ENCODE data around the gene ARFGEF2.
"Not testable (repeated sequence)": the region's sequence is repeated elsewhere in the genome, so short reads cannot be mapped to it uniquely, and the experiment has no call there.

The ARFGEF2 gene

DNA sequence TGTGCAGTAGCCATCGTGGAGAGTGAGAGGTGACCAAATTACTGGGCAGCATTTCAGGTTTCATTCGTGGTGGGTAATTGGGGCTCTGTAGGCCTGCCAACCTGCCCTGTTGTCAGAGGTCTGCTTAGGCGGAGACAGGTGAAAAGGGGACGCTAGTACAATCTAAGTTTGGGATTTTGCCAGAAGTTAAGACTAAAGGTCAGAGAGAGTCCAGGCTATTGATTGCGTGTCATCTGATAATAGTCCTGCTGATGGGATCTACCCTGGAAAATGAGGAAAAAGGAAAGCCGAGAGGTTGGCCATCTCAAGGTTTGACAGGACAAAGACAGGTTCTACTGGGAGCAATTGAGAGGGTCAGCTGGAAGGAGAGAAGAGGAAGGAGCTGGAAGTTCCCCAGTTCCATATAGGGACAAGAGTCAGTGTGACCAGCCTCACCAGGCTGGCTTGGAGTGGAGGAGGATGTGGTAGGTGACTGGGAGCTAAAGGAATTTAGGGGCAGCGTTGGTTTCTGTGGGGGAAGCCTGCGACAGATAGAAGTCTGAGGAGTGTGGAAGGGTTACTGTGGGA lies 10.9 kb downstream of the ARFGEF2 start:
- peaks cover 22% of the 10 kb centered on the region for H3K4me1 ChIP-seq (ENCODE audit: control insufficient read depth, insufficient read depth, low read length)
- no peak overlapping the region for H3K9ac ChIP-seq (ENCODE audit: low read depth, low read length)
- no peaks in the 10 kb centered on the region for H3K36me3 ChIP-seq (ENCODE audit: insufficient read depth, low read length)
- peak overlapping the region; percentile 41 for H3K4me2 ChIP-seq (ENCODE audit: low read length)
- no peaks in the 10 kb centered on the region for H3K27me3 ChIP-seq (ENCODE audit: control insufficient read depth, insufficient read depth, low read length)
- no peak overlapping the region for H3K4me3 ChIP-seq (ENCODE audit: low read length)
- no peaks in the 10 kb centered on the region for H3K9me3 ChIP-seq (replicated peaks; ENCODE audit: low read length)

DNA sequence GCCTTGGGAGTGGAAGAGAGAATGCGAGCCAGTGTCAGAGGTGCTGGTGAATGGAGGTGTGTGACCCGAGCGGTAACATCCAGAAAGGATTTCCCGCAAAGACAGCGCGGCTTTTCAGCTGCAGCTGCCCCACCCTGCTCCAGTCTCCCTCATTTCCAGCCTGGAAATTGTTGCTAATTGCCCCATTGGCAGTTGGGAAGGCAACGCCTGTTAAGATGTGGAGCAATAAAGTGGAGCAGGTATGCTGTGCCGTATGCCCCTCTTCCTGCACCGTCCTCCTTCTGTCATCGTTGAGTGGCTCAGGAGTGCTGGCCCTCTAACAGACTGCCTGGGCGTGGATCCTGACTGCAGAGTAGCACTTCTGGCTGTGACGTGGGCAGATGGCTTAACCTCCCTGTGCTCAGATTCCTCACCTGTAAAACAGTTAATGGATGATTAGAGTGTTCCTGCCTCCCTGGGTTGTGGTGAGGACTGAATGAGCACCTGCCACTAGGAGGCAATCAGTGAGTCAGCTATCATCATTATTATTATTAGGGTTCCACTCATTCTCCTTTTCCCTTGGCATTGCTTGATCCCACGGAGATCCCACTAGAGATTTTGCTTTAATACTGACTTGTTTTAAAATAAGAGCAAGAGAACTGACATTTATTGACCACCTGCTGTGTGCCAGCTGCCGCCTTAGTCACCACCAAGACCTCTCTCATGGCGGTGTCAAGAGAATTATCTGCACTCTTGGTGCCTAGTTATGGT lies 11.7 kb downstream of the ARFGEF2 start:
- Histone ChIP-seq H3K9me3 (replicated peaks; ENCODE audit: low read length) (no peaks in the 10 kb centered on the region), H3K27me3 (ENCODE audit: control insufficient read depth, insufficient read depth, low read length) (no peaks in the 10 kb centered on the region), H3K4me1 (ENCODE audit: control insufficient read depth, insufficient read depth, low read length) (peaks cover 22% of the 10 kb centered on the region), H3K9ac (ENCODE audit: low read depth, low read length) (no peak overlapping the region), H3K4me3 (ENCODE audit: low read length) (no peak overlapping the region), H3K36me3 (ENCODE audit: insufficient read depth, low read length) (no peaks in the 10 kb centered on the region), H3K4me2 (ENCODE audit: low read length) (peak overlapping the region; percentile 7)

- H3K36me3 ChIP-seq (ENCODE audit: insufficient read depth, low read length); H3K9ac ChIP-seq (ENCODE audit: low read depth, low read length); H3K4me3 ChIP-seq (ENCODE audit: low read length); H3K9me3 ChIP-seq (replicated peaks; ENCODE audit: low read length); H3K27me3 ChIP-seq (ENCODE audit: control insufficient read depth, insufficient read depth, low read length); H3K4me2 ChIP-seq (ENCODE audit: low read length): not testable (repeated sequence)
- peaks cover 18% of the 10 kb centered on the region for H3K4me1 ChIP-seq (ENCODE audit: control insufficient read depth, insufficient read depth, low read length)
Measured at GRCh38 chr20:48934273-48934877, 12.9 kb downstream of the ARFGEF2 start.

- not testable (repeated sequence) for H3K27me3 ChIP-seq (ENCODE audit: control insufficient read depth, insufficient read depth, low read length); H3K9me3 ChIP-seq (replicated peaks; ENCODE audit: low read length); H3K4me2 ChIP-seq (ENCODE audit: low read length); H3K4me3 ChIP-seq (ENCODE audit: low read length); H3K9ac ChIP-seq (ENCODE audit: low read depth, low read length); H3K36me3 ChIP-seq (ENCODE audit: insufficient read depth, low read length)
- H3K4me1 ChIP-seq (ENCODE audit: control insufficient read depth, insufficient read depth, low read length) = peaks cover 16% of the 10 kb centered on the region
Measured at GRCh38 chr20:48934966-48935365, 13.5 kb downstream of the ARFGEF2 start.

GRCh38 chr20:48936178-48936577 lies 14.7 kb downstream of the ARFGEF2 start:
- peaks cover 16% of the 10 kb centered on the region for H3K4me1 ChIP-seq (ENCODE audit: control insufficient read depth, insufficient read depth, low read length)
- not testable (repeated sequence) for H3K9me3 ChIP-seq (replicated peaks; ENCODE audit: low read length); H3K4me3 ChIP-seq (ENCODE audit: low read length); H3K9ac ChIP-seq (ENCODE audit: low read depth, low read length); H3K4me2 ChIP-seq (ENCODE audit: low read length); H3K27me3 ChIP-seq (ENCODE audit: control insufficient read depth, insufficient read depth, low read length); H3K36me3 ChIP-seq (ENCODE audit: insufficient read depth, low read length)

DNA sequence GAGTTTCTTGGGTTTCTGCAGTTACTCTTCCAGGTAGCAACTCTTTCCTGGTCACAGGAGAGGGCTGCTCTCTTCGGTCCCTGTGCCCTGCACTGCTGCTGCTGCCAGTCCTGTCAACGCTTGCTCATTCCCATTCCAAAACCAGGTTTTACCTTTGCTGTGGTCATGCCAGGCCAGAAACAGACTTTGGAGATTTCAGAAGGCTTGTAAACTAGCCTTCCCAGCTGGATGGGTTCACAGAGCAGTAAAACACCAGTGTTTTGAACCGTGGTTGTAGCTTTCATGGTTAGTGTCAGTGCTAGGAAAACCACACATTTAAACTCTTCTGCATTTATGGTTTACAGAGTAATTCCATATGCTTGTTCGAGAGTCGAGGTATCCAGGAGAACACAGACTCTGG lies 16.2 kb downstream of the ARFGEF2 start:
- H3K9me3 ChIP-seq (replicated peaks; ENCODE audit: low read length) = no peaks in the 10 kb centered on the region
- no peak overlapping the region for H3K9ac ChIP-seq (ENCODE audit: low read depth, low read length)
- H3K4me2 ChIP-seq (ENCODE audit: low read length) = no peak overlapping the region
- H3K27me3 ChIP-seq (ENCODE audit: control insufficient read depth, insufficient read depth, low read length) = no peaks in the 10 kb centered on the region
- peaks cover 7% of the 10 kb centered on the region for H3K4me1 ChIP-seq (ENCODE audit: control insufficient read depth, insufficient read depth, low read length)
- H3K4me3 ChIP-seq (ENCODE audit: low read length) = no peak overlapping the region
- peaks cover 1% of the 10 kb centered on the region for H3K36me3 ChIP-seq (ENCODE audit: insufficient read depth, low read length)

DNA sequence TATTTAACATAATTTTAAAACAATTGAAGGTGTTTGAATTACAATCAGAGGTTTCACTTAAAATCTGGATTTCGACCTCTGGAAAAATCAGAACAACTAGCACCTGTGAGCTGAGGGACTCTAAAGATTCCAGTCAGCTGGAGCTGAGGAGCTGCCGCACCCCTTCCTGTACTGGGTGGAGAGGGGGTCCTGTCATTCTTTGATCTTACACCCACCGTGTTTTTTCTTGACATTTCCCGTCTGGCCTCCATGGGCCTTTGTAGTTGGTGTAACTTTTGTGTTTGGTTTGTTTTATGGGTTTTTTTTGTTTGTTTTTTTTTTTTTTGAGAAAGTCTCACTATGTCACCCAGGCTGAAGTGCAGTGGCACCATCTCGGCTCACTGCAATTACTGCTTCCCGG lies 17.2 kb downstream of the ARFGEF2 start:
- no peaks in the 10 kb centered on the region for H3K4me1 ChIP-seq (ENCODE audit: control insufficient read depth, insufficient read depth, low read length)
- H3K9me3 ChIP-seq (replicated peaks; ENCODE audit: low read length) = no peaks in the 10 kb centered on the region
- no peaks in the 10 kb centered on the region for H3K27me3 ChIP-seq (ENCODE audit: control insufficient read depth, insufficient read depth, low read length)

GRCh38 chr20:48940170-48940569 lies 18.7 kb downstream of the ARFGEF2 start:
- H3K9me3 ChIP-seq (replicated peaks; ENCODE audit: low read length) = no peaks in the 10 kb centered on the region
- H3K36me3 ChIP-seq (ENCODE audit: insufficient read depth, low read length) = peaks cover 21% of the 10 kb centered on the region
- H3K4me3 ChIP-seq (ENCODE audit: low read length) = no peak overlapping the region
- no peak overlapping the region for H3K4me2 ChIP-seq (ENCODE audit: low read length)
- H3K27me3 ChIP-seq (ENCODE audit: control insufficient read depth, insufficient read depth, low read length) = no peaks in the 10 kb centered on the region
- H3K4me1 ChIP-seq (ENCODE audit: control insufficient read depth, insufficient read depth, low read length) = no peaks in the 10 kb centered on the region
- no peak overlapping the region for H3K9ac ChIP-seq (ENCODE audit: low read depth, low read length)

More for the DNA sequence above, 17.2 kb downstream of the ARFGEF2 start:
- no peak overlapping the region for H3K4me3 ChIP-seq (ENCODE audit: low read length)
- no peak overlapping the region for H3K4me2 ChIP-seq (ENCODE audit: low read length)
- H3K9ac ChIP-seq (ENCODE audit: low read depth, low read length) = no peak overlapping the region
- H3K36me3 ChIP-seq (ENCODE audit: insufficient read depth, low read length) = peaks cover 11% of the 10 kb centered on the region

GRCh38 chr20:48941467-48941866 lies 20.0 kb downstream of the ARFGEF2 start:
- Histone ChIP-seq H3K4me2 (ENCODE audit: low read length) (no peak overlapping the region), H3K4me1 (ENCODE audit: control insufficient read depth, insufficient read depth, low read length) (no peaks in the 10 kb centered on the region), H3K36me3 (ENCODE audit: insufficient read depth, low read length) (peaks cover 24% of the 10 kb centered on the region), H3K4me3 (ENCODE audit: low read length) (no peak overlapping the region), H3K9me3 (replicated peaks; ENCODE audit: low read length) (no peaks in the 10 kb centered on the region), H3K27me3 (ENCODE audit: control insufficient read depth, insufficient read depth, low read length) (no peaks in the 10 kb centered on the region), H3K9ac (ENCODE audit: low read depth, low read length) (no peak overlapping the region)

GRCh38 chr20:48942730-48943129 lies 21.2 kb downstream of the ARFGEF2 start:
- no peaks in the 10 kb centered on the region for H3K4me1 ChIP-seq (ENCODE audit: control insufficient read depth, insufficient read depth, low read length)
- no peak overlapping the region for H3K9ac ChIP-seq (ENCODE audit: low read depth, low read length)
- H3K4me2 ChIP-seq (ENCODE audit: low read length) = no peak overlapping the region
- no peaks in the 10 kb centered on the region for H3K27me3 ChIP-seq (ENCODE audit: control insufficient read depth, insufficient read depth, low read length)
- H3K9me3 ChIP-seq (replicated peaks; ENCODE audit: low read length) = no peaks in the 10 kb centered on the region
- peaks cover 24% of the 10 kb centered on the region for H3K36me3 ChIP-seq (ENCODE audit: insufficient read depth, low read length)
- no peak overlapping the region for H3K4me3 ChIP-seq (ENCODE audit: low read length)

- no peak overlapping the region for H3K9ac ChIP-seq (ENCODE audit: low read depth, low read length)
- no peaks in the 10 kb centered on the region for H3K4me1 ChIP-seq (ENCODE audit: control insufficient read depth, insufficient read depth, low read length)
- no peak overlapping the region for H3K4me3 ChIP-seq (ENCODE audit: low read length)
- no peaks in the 10 kb centered on the region for H3K27me3 ChIP-seq (ENCODE audit: control insufficient read depth, insufficient read depth, low read length)
- H3K36me3 ChIP-seq (ENCODE audit: insufficient read depth, low read length) = peaks cover 38% of the 10 kb centered on the region
- H3K9me3 ChIP-seq (replicated peaks; ENCODE audit: low read length) = no peaks in the 10 kb centered on the region
- no peak overlapping the region for H3K4me2 ChIP-seq (ENCODE audit: low read length)
Measured at GRCh38 chr20:48944663-48945297, 23.3 kb downstream of the ARFGEF2 start.

Data from skeletal muscle satellite cell (primary cell).